Loucy (cell line): Measurements from ENCODE around the gene SLC44A1.

Source experiments
- H2AFZ ChIP-seq: fragments of 200-600 bp; sonication (generic); 2 replicates; pipeline ENCODE4 v1.6.0; 2016; ENCODE audit warnings: antibody characterized with exemption, mild to moderate bottlenecking, low read length, moderate library complexity
- H3F3A ChIP-seq: fragments of 200-600 bp; 2 replicates; pipeline ENCODE4 v1.6.0; 2016; ENCODE audit warnings: antibody characterized with exemption, low read depth, mild to moderate bottlenecking
- H3K27me3 ChIP-seq: fragments of 200-600 bp; sonication (generic); 2 replicates; pipeline ENCODE4 v1.6.1; 2014; ENCODE audit warnings: low read length, mild to moderate bottlenecking; ENCODE audit not compliant: insufficient read depth, poor library complexity, severe bottlenecking
- H3K36me3 ChIP-seq: fragments of 200-600 bp; sonication (generic); 2 replicates; pipeline ENCODE4 v1.6.1; 2016; ENCODE audit warnings: low read length; ENCODE audit not compliant: insufficient read depth
- H3K4me1 ChIP-seq: fragments of 200-600 bp; sonication (generic); 2 replicates; pipeline ENCODE4 v1.5.1; 2014; ENCODE audit warnings: low read length, mild to moderate bottlenecking; ENCODE audit not compliant: insufficient read depth, poor library complexity, severe bottlenecking
- H3K4me2 ChIP-seq: fragments of 200-600 bp; sonication (generic); 2 replicates; pipeline ENCODE4 v1.6.0; 2014; ENCODE audit warnings: antibody characterized with exemption, low read length, low read depth, mild to moderate bottlenecking; ENCODE audit not compliant: poor library complexity, severe bottlenecking
- H3K4me3 ChIP-seq: fragments of 200-600 bp; sonication (generic); 2 replicates; pipeline ENCODE4 v1.5.1; 2014; ENCODE audit warnings: low read length, mild to moderate bottlenecking, mixed read lengths; ENCODE audit not compliant: poor library complexity, severe bottlenecking
- H3K79me2 ChIP-seq: fragments of 200-600 bp; sonication (generic); 2 replicates; pipeline ENCODE4 v1.6.1; 2014; ENCODE audit warnings: low read length; ENCODE audit not compliant: insufficient read depth
- H3K9ac ChIP-seq: fragments of 200-600 bp; sonication (generic); 2 replicates; pipeline ENCODE4 v1.6.0; 2014; ENCODE audit warnings: mild to moderate bottlenecking, low read depth, low read length, moderate library complexity; ENCODE audit not compliant: poor library complexity, severe bottlenecking
- H3K9me2 ChIP-seq: fragments of 200-600 bp; sonication (generic); replicated peaks from 2 replicates; pipeline ENCODE4 v1.6.1; 2016; ENCODE audit warnings: low read depth, low read length, mixed read lengths
- H3K9me3 ChIP-seq: fragments of 200-600 bp; sonication (generic); 2 replicates; pipeline ENCODE4 v1.6.1; 2014; ENCODE audit warnings: mild to moderate bottlenecking, antibody characterized with exemption, low read length, low read depth; ENCODE audit not compliant: insufficient read depth
- H4K20me1 ChIP-seq: fragments of 200-600 bp; sonication (generic); 2 replicates; pipeline ENCODE4 v1.6.0; 2014; ENCODE audit warnings: antibody characterized with exemption, low read length, mild to moderate bottlenecking; ENCODE audit not compliant: insufficient read depth, poor library complexity, severe bottlenecking
- EZH2phosphoT487 ChIP-seq: fragments of 200-600 bp; IDR thresholded peaks from 2 replicates; pipeline ENCODE4 v1.6.1; 2018; ENCODE audit warnings: antibody characterized with exemption, mild to moderate bottlenecking, moderate library complexity, borderline replicate concordance
- TF ChIP-seq, protein P1 (sequence below): fragments of 200-600 bp; sonication (generic); conservative IDR thresholded peaks from 2 replicates; pipeline ENCODE4 v1.5.1; 2014; ENCODE audit warnings: mild to moderate bottlenecking, antibody characterized with exemption, low read length

SLC44A1 gene

GRCh38 chr9:105396901-105397300 lies 152.4 kb downstream of the SLC44A1 start:
- no peak overlapping the region for H3K4me2 ChIP-seq
- H3K4me3 ChIP-seq: no peak overlapping the region
- H4K20me1 ChIP-seq: no peaks in the 10 kb centered on the region
- H3K79me2 ChIP-seq: no peaks in the 10 kb centered on the region
- no peak overlapping the region for H2AFZ ChIP-seq
- H3K36me3 ChIP-seq: no peaks in the 10 kb centered on the region
- no peaks in the 10 kb centered on the region for H3K27me3 ChIP-seq
- peaks cover 59% of the 10 kb centered on the region for H3K4me1 ChIP-seq
- no peak overlapping the region for H3K9ac ChIP-seq
- H3K9me2 ChIP-seq: no peaks in the 10 kb centered on the region
- no peaks in the 10 kb centered on the region for H3K9me3 ChIP-seq
- TF ChIP-seq EZH2phosphoT487: no peak
- TF ChIP-seq, protein P1, sequence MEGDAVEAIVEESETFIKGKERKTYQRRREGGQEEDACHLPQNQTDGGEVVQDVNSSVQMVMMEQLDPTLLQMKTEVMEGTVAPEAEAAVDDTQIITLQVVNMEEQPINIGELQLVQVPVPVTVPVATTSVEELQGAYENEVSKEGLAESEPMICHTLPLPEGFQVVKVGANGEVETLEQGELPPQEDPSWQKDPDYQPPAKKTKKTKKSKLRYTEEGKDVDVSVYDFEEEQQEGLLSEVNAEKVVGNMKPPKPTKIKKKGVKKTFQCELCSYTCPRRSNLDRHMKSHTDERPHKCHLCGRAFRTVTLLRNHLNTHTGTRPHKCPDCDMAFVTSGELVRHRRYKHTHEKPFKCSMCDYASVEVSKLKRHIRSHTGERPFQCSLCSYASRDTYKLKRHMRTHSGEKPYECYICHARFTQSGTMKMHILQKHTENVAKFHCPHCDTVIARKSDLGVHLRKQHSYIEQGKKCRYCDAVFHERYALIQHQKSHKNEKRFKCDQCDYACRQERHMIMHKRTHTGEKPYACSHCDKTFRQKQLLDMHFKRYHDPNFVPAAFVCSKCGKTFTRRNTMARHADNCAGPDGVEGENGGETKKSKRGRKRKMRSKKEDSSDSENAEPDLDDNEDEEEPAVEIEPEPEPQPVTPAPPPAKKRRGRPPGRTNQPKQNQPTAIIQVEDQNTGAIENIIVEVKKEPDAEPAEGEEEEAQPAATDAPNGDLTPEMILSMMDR: no peak
- peaks cover 4% of the 10 kb centered on the region; the same call in 1 of the 2 replicates for H3F3A ChIP-seq

DNA sequence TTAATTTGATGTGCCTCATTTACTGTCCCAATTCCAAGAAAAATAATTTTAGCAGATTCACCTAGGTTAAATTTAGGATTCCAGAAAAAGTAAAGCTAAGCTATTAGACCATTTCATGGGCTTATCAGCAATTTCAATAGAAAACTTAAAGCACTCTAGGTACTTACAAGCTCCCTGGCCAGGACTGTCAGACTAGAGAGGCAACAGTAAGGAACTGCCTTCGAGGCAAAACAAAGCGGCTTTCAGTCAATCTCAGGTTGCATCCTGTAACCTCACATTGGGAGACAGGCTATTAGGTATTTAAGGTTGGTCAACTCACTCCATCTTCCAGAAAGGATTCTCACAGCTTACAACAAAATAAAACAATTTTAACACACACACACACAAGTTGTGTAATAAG lies 154.7 kb downstream of the SLC44A1 start:
- H3K79me2 ChIP-seq: no peaks in the 10 kb centered on the region
- H3K27me3 ChIP-seq: no peaks in the 10 kb centered on the region
- TF ChIP-seq, protein P1: no peak
- no peak for TF ChIP-seq EZH2phosphoT487
- no peaks in the 10 kb centered on the region for H3K9me3 ChIP-seq
- H4K20me1 ChIP-seq: no peaks in the 10 kb centered on the region
- H3K9me2 ChIP-seq: no peaks in the 10 kb centered on the region
- H3K9ac ChIP-seq: no peak overlapping the region
- H3F3A ChIP-seq: peaks cover 4% of the 10 kb centered on the region; the same call in 1 of the 2 replicates
- H2AFZ ChIP-seq: no peak overlapping the region
- no peak overlapping the region for H3K4me3 ChIP-seq
- no peak overlapping the region for H3K4me2 ChIP-seq
- peaks cover 60% of the 10 kb centered on the region for H3K4me1 ChIP-seq
- H3K36me3 ChIP-seq: no peaks in the 10 kb centered on the region

- no peaks in the 10 kb centered on the region for H3K36me3 ChIP-seq
- H3K4me3 ChIP-seq: no peak overlapping the region
- H3K4me2 ChIP-seq: no peak overlapping the region
- no peaks in the 10 kb centered on the region for H3K9me2 ChIP-seq
- peaks cover 60% of the 10 kb centered on the region for H3K4me1 ChIP-seq
- no peaks in the 10 kb centered on the region for H3K79me2 ChIP-seq
- H3K9ac ChIP-seq: peak overlapping the region; percentile 20
- H3K27me3 ChIP-seq: no peaks in the 10 kb centered on the region
- no peak overlapping the region for H2AFZ ChIP-seq
- no peaks in the 10 kb centered on the region for H3K9me3 ChIP-seq
- H3F3A ChIP-seq: peaks cover 15% of the 10 kb centered on the region
- H4K20me1 ChIP-seq: no peaks in the 10 kb centered on the region
- no peak for TF ChIP-seq EZH2phosphoT487
- TF ChIP-seq, protein P1: peak; percentile 39; the same call in 1 of the 2 replicates
These were observed 157.2 kb downstream of the SLC44A1 start for GRCh38 chr9:105401651-105402050.
